GM12801 (cell line): ENCODE measurements around the gene NPFF.

ENCODE experiments used
- TF ChIP-seq, protein P1 (sequence below): IDR thresholded peaks from one replicate; pipeline ENCODE4 v1.5.1; 2011; ENCODE audit warnings: control low read depth; ENCODE audit not compliant: insufficient read length; ENCODE audit errors: extremely low read depth

The NPFF gene

DNA sequence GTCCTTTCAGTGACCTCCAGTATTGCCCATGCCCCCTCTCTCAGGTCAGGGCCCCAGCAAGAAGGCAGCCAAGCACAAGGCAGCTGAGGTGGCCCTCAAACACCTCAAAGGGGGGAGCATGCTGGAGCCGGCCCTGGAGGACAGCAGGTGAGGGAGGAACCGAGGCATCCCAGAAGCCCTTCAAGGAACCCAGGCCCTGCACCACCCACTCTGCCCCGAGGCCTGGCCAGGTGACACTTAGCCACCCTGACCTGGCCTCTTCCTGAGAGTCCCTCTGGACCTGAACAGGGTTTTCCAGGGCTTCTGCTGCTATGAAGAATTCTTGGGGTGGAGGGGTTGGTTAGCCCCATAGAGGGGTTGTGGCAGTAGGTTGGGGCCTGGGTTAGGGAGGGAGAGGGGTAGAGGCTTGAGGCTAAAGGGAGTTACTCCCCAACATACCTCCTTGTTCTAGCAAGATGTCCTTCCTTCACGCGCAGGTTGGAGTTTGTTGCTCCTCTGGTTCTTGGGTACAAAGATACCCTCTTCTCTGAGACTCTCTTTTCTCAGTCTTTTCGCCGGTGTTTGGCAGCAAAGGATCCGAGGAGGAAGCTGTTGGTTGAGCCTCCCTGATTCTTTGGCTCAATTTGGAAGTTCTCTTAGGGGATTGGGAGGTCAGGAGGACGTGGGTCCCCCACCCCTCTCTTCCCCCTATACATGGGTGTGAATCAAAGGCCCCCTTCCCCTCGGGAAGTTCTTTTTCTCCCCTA, 4.1 kb downstream of the NPFF start:
- TF ChIP-seq, protein P1, sequence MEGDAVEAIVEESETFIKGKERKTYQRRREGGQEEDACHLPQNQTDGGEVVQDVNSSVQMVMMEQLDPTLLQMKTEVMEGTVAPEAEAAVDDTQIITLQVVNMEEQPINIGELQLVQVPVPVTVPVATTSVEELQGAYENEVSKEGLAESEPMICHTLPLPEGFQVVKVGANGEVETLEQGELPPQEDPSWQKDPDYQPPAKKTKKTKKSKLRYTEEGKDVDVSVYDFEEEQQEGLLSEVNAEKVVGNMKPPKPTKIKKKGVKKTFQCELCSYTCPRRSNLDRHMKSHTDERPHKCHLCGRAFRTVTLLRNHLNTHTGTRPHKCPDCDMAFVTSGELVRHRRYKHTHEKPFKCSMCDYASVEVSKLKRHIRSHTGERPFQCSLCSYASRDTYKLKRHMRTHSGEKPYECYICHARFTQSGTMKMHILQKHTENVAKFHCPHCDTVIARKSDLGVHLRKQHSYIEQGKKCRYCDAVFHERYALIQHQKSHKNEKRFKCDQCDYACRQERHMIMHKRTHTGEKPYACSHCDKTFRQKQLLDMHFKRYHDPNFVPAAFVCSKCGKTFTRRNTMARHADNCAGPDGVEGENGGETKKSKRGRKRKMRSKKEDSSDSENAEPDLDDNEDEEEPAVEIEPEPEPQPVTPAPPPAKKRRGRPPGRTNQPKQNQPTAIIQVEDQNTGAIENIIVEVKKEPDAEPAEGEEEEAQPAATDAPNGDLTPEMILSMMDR: no peak

DNA sequence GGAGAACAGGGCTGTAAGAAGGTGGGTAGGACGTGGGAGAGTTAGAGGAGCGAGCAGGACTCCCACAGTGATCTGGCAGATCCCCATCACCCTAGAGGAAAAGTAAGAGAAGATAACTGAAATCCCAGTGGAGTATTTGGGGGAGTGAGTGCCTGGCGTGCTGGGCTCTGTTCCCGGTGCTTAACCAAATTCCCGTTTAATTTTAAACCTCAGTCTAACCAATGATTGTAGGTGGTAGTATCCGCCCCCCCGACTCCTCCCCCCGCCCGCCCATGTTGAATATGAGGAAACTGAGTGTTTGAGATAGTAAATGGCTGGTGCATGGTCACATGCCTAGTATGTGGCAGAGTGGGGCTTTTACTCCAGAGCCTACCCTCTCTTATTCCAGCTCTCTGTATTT, 5.0 kb downstream of the NPFF start:
- TF ChIP-seq, protein P1: no peak

DNA sequence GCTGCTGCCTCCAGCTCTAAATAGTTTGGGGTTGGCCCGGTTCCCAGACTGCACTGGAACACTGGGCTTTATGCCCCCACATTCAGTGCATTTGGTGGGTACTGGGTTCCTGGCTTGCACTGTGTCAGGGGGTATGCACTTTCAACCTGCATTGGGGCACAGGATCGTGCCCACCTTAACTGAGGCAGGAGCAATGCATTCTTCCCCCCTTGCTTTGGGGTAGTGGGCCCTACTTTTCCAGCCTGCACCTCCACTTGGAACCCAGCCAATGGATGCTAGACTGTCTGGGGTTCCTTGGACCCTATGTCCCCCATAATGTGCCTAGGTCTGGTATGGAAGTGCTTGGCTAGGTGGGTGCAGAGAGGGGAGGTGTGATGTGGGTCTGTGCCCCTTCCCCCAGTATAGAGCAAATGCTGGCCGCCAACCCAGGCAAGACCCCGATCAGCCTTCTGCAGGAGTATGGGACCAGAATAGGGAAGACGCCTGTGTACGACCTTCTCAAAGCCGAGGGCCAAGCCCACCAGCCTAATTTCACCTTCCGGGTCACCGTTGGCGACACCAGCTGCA, 5.6 kb downstream of the NPFF start:
- TF ChIP-seq, protein P1: no peak

DNA sequence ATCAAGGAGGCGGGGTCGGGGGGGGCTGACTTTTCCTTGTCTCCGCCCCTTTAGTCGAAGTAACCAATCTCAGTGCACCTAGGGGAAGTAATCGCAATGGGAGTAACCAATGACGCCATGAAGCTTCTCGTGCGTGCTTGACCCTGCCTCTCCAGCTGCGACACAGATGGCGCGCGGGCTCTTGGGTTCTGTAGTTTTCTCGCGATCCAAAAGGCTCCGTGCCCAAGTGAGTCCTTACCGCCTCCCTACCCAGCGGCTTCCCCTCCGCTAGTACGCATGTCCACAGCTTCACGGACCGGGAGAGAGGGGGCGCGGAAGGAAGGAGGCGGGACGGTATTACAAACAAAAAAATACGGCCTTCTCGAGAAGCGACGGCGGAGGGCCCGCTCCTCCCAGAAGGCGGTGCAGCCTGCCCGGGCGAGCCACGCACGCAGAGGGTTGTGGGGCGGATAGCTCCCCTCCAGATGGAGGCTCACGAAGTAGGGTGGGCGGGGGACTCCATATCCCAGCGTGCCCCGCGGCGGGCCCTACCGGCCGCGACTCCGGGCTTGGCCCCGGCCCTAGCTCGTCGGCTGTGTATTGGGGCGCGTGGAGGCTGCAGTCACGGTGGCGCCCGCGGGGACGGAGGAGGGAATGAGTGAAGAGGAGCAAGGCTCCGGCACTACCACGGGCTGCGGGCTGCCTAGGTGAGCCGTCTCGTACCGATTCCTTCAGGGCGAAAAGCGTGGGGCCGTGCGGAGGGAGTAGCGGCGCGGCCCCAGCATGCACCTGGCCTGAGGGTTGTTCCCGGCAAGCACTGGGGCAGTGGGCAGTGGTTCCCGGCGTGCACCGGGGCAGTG, 6.3 kb downstream of the NPFF start, which contains the start of gene TARBP2:
TSS of gene TARBP2 (plus strand) at position 508 of the 839 bp plus-strand sequence. CDS start at position 634, 126 bp downstream.
- TF ChIP-seq, protein P1: no peak

DNA sequence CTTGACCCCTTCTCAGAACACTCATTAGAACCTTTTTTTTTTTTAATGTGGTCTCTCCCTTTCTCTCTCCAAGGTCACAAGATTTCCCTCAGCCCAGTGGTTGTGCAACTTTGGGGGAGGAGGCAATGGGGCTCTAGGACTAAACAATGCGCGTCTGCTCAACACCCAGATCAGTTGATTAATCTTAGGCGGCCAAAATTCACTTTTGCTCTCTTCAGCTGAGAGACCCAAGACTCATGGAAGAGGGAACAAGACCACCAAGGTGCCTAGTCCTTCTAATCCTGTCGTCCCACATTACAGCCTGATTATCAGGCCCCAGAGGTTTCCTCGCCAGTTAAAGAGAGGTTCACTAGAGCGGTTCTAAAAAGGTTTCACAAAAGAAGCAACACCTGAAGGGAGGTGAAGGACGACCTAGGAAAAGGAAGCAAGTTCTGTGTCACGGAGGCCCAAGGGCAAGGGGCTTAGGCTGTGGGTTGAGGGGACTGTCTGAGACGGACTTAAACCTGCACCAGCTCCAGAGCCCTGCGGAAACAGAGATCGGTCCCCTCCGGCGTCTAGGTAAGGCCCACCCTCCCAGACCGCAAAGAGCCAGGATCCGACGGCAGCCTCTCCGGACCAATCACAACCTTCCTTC, 7.0 kb downstream of the NPFF start:
- TF ChIP-seq, protein P1: no peak

DNA sequence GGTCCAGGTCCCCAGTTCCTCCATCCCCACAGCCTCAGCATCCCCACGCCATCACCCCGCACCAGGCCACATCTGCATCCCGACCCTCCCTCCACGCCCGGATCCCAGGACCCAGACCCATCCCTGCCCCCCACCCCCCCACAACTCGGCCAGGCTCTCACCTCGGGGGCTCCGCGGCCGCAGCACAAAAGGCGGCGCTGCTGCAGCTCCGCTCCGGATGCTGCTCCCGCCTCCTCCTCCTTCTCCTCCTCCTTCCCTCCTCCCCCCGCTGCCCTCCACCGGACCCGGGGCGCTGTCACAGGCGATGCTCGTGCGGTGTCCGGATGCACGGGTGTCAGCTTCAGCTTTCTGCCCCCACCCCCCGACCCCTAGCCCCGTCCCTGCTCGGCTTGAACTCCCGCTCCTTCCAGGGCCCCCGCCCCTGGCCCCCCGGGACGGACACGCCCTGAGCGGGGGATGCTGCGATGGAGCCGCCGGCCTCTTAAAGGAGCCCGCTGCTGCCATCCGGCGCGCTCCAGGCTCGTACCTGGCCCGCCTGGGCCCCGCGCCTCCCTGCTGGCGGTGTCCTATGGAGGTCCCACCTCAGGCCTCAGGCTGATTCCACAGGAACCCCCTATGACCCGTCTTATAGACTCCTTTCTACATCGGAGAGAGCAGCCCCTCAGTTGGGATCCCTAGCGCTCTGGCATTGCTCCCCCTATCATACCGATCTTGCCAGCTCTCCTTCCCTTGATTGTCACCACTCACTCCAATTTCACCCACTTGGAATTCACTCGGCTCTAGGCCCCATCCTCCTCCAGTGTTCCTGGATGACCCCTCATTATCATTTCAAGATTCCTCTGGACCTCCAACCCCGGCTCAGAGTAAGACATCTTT, 7.8 kb downstream of the NPFF start, which contains the start of gene MAP3K12:
TSS of gene MAP3K12 (minus strand) at position 193 of the 876 bp plus-strand sequence. CDS start 12,067 bp downstream, outside the sequence.
- TF ChIP-seq, protein P1: no peak
